GM10266 (cell line): ENCODE data around the gene PDE4A.

Experiments
- DNase-seq: peaks from one replicate; pipeline ENCODE4 v3.0.0; 2012; ENCODE audit errors: extremely low spot score
- TF ChIP-seq, protein P1 (sequence below): IDR thresholded peaks from 2 replicates; pipeline ENCODE4 v1.5.1; 2012; ENCODE audit warnings: mild to moderate bottlenecking, low read depth; ENCODE audit not compliant: control insufficient read depth, insufficient read depth; ENCODE audit errors: missing control alignments

PDE4A gene

DNA sequence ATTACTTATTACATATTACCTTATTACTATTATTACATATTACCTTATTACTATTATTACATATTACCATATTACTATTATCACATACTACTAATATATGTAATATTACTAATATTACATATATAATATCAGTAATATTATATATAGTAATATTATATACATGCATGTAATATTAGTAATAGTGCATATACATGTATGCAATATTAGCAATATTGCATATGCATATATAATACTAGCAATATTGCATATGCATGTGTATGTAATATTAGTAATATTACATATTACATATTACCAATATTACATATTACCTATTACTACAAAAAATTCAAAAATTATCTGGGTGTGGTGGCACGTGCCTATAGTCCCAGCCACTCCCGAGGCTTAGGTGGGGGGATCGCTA lies 22.4 kb downstream of the PDE4A start:
- no peak for DNase-seq
- TF ChIP-seq, protein P1, sequence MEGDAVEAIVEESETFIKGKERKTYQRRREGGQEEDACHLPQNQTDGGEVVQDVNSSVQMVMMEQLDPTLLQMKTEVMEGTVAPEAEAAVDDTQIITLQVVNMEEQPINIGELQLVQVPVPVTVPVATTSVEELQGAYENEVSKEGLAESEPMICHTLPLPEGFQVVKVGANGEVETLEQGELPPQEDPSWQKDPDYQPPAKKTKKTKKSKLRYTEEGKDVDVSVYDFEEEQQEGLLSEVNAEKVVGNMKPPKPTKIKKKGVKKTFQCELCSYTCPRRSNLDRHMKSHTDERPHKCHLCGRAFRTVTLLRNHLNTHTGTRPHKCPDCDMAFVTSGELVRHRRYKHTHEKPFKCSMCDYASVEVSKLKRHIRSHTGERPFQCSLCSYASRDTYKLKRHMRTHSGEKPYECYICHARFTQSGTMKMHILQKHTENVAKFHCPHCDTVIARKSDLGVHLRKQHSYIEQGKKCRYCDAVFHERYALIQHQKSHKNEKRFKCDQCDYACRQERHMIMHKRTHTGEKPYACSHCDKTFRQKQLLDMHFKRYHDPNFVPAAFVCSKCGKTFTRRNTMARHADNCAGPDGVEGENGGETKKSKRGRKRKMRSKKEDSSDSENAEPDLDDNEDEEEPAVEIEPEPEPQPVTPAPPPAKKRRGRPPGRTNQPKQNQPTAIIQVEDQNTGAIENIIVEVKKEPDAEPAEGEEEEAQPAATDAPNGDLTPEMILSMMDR = no peak

DNA sequence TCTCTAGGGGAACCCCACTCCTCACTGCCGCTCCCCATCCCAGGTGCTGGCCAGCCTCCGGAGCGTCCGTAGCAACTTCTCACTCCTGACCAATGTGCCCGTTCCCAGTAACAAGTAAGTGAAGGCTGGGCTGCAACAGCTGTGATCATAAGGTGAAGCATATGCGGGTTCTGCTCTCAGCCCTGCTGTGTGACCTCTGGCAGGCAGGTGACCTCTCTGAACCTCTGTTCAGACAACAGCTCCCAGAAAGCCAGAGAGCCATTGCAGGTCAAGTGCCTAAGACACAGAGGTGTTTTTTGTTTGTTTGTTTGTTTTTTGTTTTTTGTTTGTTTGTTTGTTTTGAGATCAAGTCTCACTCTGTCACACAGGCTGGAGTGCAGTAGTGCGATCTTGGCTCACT lies 28.7 kb downstream of the PDE4A start:
- TF ChIP-seq, protein P1 = no peak
- DNase-seq = no peak

DNA sequence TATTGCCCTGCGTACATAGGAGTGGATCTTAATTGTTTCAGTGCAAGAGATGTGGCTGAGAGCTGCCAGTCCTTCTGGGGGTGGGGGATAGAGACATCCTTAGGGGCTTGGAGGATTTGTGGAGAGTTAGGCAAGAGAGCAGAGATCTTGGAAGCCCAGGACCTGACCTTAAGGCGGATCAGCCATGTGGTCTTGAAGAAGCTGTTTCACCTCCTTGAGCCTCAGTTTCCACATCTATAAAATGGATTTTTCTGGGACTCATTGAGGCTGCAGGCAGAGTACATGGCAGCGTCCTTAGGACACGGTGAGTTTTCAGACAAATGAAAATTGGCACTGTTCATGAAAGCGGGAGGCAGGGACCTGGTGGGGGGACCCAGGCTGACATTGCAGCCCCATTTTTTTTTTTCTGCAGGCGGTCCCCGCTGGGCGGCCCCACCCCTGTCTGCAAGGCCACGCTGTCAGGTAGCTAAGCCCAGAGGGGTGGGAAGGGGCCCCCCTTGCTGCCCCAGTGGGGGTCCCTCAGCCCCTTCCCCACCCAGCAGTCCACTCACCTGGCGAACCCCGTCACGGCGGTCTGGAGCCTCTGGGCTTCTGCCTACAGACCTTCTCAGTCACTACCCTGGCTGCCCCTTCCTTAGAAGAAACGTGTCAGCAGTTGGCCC lies 30.0 kb downstream of the PDE4A start:
- DNase-seq = no peak
- TF ChIP-seq, protein P1 = no peak

GRCh38 chr19:10450853-10451609 lies 30.7 kb downstream of the PDE4A start:
- no peak for DNase-seq
- TF ChIP-seq, protein P1 = no peak

GRCh38 chr19:10452726-10453618 lies 32.6 kb downstream of the PDE4A start:
- no peak for DNase-seq
- TF ChIP-seq, protein P1 = no peak

DNA sequence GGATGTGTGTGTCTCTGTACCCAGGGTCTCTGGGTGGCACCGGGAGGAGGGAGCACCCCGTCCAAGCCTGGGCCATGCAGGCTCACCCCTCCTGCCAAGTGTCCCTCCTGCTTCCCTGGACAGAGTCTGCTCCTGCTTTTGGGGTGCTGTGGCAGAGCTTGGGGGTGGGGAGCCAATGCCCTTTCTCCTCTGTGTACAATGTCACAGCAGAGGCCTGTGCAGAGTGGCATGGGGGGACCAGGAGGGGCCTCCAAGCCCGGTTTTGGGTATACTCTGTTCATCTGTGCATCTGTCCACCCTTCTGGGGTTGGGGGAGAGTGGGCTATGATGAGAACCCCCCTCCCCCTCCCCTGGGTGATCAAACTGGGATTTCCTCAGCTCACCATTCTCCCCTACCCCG lies 33.5 kb downstream of the PDE4A start:
- DNase-seq = no peak
- TF ChIP-seq, protein P1 = no peak
